ENCODE data around the gene PTK7. TPM values are rescaled to one million over a fixed set of nuclear protein-coding genes. Genes with fewer than 3 reads are reported as not detected.
A peak's percentile ranks its signal among the peaks of the same experiment; 100 is the strongest.

The PTK7 gene
- total and polyA plus RNA-seq, 2 of the 8 experiments (the other 6 are each of a cell fraction or from before 2014, with no cell fraction given): 110 to 138 TPM

GRCh38 chr6:43185391-43185985 lies 109.4 kb downstream of the PTK7 start:
- no peak overlapping the region for H2BK12ac ChIP-seq (ENCODE audit: low read depth, low read length)
- no peak overlapping the region for H2AFZ ChIP-seq (ENCODE audit: low read length)
- H3K9ac ChIP-seq (replicated peaks in 1 of 4; ENCODE audit: extremely low read depth in 1 of 4, low read depth in 3 of 4, low read length in 3 of 4): 0 out of 7 replicates have a peak overlapping the region, but pooled peaks of 1 of the 4 experiments have one; percentile 18
- no peak overlapping the region for H2BK5ac ChIP-seq (ENCODE audit: low read depth, low read length)
- peaks cover 8% of the 10 kb centered on the region for H3K23me2 ChIP-seq (ENCODE audit: low read depth, low read length)
- ChIA-PET POLR2A (ENCODE audit: partially characterized antibody) (interaction anchor here (0.7 to 2.9 kb wide), 4 partner anchors 9 to 53 kb away, joined by 3 to 16 read pairs (median 6); partner anchors contain the start of gene SRF), CTCF (ENCODE audit: partially characterized antibody) (no interaction called here)
- no peaks in the 10 kb centered on the region for H3K79me2 ChIP-seq (ENCODE audit: control insufficient read depth in 1 of 2, insufficient read depth in 2 of 2, low read length in 2 of 2)
- H3K27ac ChIP-seq (ENCODE audit: low read depth, low read length): no peak overlapping the region
- WGBS, 2 experiments (ENCODE audit: extremely low coverage in 1 of 2, insufficient coverage in 1 of 2, insufficient read length in 1 of 2, insufficient replicate concordance in 2 of 2, low coverage in 1 of 2, low lambda C conversion rate in 2 of 2, missing lambda C conversion rate in 1 of 2): 90% methylated on average over 5 of the region's 5 CpGs; no CpG with 5 or more reads in 1 of the 2 experiments
- no peak overlapping the region for H4K5ac ChIP-seq (ENCODE audit: insufficient read length, low read depth, low read length)
- no peak overlapping the region for H2AK5ac ChIP-seq (ENCODE audit: low read depth, low read length)
- H3K4me1 ChIP-seq (replicated peaks in 1 of 4; ENCODE audit: control insufficient read depth in 3 of 4, insufficient read depth in 4 of 4, low read length in 3 of 4): peaks cover 0 to 3% (median 1%) of the 10 kb centered on the region in 4 experiments; a peak in 1 of 7 replicates
- H3K23ac ChIP-seq (ENCODE audit: insufficient read length): no peak overlapping the region
- H3K79me1 ChIP-seq (ENCODE audit: low read depth, low read length): no peaks in the 10 kb centered on the region
- no peak overlapping the region for H3K4me3 ChIP-seq (ENCODE audit: extremely low read depth in 1 of 4, insufficient read depth in 2 of 4, low read depth in 3 of 4, low read length in 4 of 4)
- H3K9me3 ChIP-seq (ENCODE audit: insufficient read depth in 2 of 2, low read depth in 1 of 2, low read length in 1 of 2): no peaks in the 10 kb centered on the region
- no peak overlapping the region for H3K56ac ChIP-seq (replicated peaks; ENCODE audit: insufficient read length, low read depth, low read length)
- H3K14ac ChIP-seq (ENCODE audit: insufficient read length): no peak overlapping the region
- H3K18ac ChIP-seq (ENCODE audit: extremely low read depth, low read length): no peak overlapping the region
- H3K4ac ChIP-seq (replicated peaks; ENCODE audit: insufficient read length, low read depth, low read length): peak overlapping the region; percentile 74
- DNase-seq (ENCODE audit: low read depth in 1 of 2, low spot score in 2 of 2): no peak
- 0 out of 2 replicates have a peak overlapping the region, but pooled peaks have one; percentile 53 for H2BK15ac ChIP-seq (ENCODE audit: low read length)
- H3K4me2 ChIP-seq (ENCODE audit: insufficient read depth in 1 of 2, low read depth in 2 of 2, low read length in 2 of 2): no peak overlapping the region
- no peak overlapping the region for H4K8ac ChIP-seq (ENCODE audit: extremely low read depth, insufficient read depth, low read length)
- H3K36me3 ChIP-seq (ENCODE audit: control insufficient read depth in 2 of 4, insufficient read depth in 4 of 4, low read length in 3 of 4): peaks cover 0 to 3% (median 0%) of the 10 kb centered on the region in 4 experiments; a peak in 1 of 8 replicates
- H2BK20ac ChIP-seq (ENCODE audit: low read length): no peak overlapping the region
- no peak for FAIRE-seq
- H2BK120ac ChIP-seq (replicated peaks; ENCODE audit: low read depth, low read length): no peak overlapping the region
- no peak overlapping the region for H4K91ac ChIP-seq (replicated peaks; ENCODE audit: insufficient read length, low read length)
- H3K27me3 ChIP-seq (replicated peaks in 1 of 4; ENCODE audit: control insufficient read depth in 3 of 4, extremely low read depth in 1 of 4, insufficient read depth in 3 of 4, low read length in 3 of 4): no peaks in the 10 kb centered on the region; a peak in 1 of 7 replicates
- no peaks in the 10 kb centered on the region for H4K20me1 ChIP-seq (replicated peaks in 1 of 2; ENCODE audit: control insufficient read depth in 1 of 2, insufficient read depth in 2 of 2, low read length in 2 of 2)
- TF ChIP-seq CBX5 (IDR thresholded peaks at IDR 0.05; ENCODE audit: low read depth, low read length): no peak
- no peak for TF ChIP-seq SRF (IDR thresholded peaks at IDR 0.05; ENCODE audit: low read depth, low read length)
- TF ChIP-seq POU5F1 (IDR thresholded peaks at IDR 0.05; ENCODE audit: low read depth, low read length): no peak
- TF ChIP-seq RFX5 (IDR thresholded peaks at IDR 0.05; ENCODE audit: borderline replicate concordance, low read depth, low read length): no peak
- TF ChIP-seq CEBPB (IDR thresholded peaks at IDR 0.05; ENCODE audit: low read depth, low read length): no peak
- TF ChIP-seq CTBP2 (IDR thresholded peaks at IDR 0.05; ENCODE audit: borderline replicate concordance, insufficient read depth, insufficient read length, low read length): no peak
- TF ChIP-seq POLR2AphosphoS5 (IDR thresholded peaks at IDR 0.05; ENCODE audit: low read depth, low read length): no peak
- TF ChIP-seq CBX8 (IDR thresholded peaks at IDR 0.05; ENCODE audit: borderline replicate concordance, low read depth, low read length): no peak
- no peak for TF ChIP-seq JUND (IDR thresholded peaks at IDR 0.05; ENCODE audit: low read length)
- no peak for TF ChIP-seq NANOG (IDR thresholded peaks at IDR 0.05; ENCODE audit: insufficient read depth, low read depth, low read length, poor library complexity, severe bottlenecking)
- no peak for TF ChIP-seq MAFK (IDR thresholded peaks at IDR 0.05; ENCODE audit: low read depth, low read length)
- TF ChIP-seq KDM5A (IDR thresholded peaks at IDR 0.05; ENCODE audit: low read length): no peak
- TF ChIP-seq SIX5 (IDR thresholded peaks at IDR 0.05; ENCODE audit: low read depth, low read length): no peak
- TF ChIP-seq HDAC2 (IDR thresholded peaks at IDR 0.05; ENCODE audit: borderline replicate concordance in 1 of 2, low read depth in 2 of 2, low read length in 2 of 2): no peak
